Endothelial cell of umbilical vein (primary cell): ENCODE measurements around the gene PTPRD. TPM values are rescaled to one million over a fixed set of nuclear protein-coding genes. Genes with fewer than 3 reads are reported as not detected.

Experiments used
- BruUV-seq: library from RNA; stranded (reverse); fragments of 400-500 nt; replicated peaks from 2 replicates; lab custom pipeline; 2021; lab: Mats Ljungman, UMichigan
- CTCF ChIA-PET: fragments of 300-600, 350-600 bp; sonication (Branson Sonifier 250); formaldehyde crosslinking; loops from one replicate; lab custom pipeline; 2021; ENCODE audit warnings: antibody characterized with exemption, inconsistent platforms; lab: Charles Lee
- POLR2A ChIA-PET: fragments of 300-600, 350-600 bp; sonication (Branson Sonifier 250); formaldehyde crosslinking; loops from one replicate; lab custom pipeline; 2021; ENCODE audit warnings: antibody characterized with exemption, inconsistent platforms; lab: Charles Lee
- DNase-seq: peaks from one replicate; pipeline ENCODE4 v3.0.0-alpha.2; 2011; ENCODE audit warnings: low read depth, low spot score
- FAIRE-seq: peaks from 2 replicates; lab custom pipeline; 2011; peaks lifted over from hg19 to GRCh38; lab: Jason Lieb, UNC
- H2AFZ ChIP-seq: 2 replicates; pipeline ENCODE4 v1.6.0; 2012; ENCODE audit warnings: low read depth, low read length, control low read depth, inconsistent platforms
- H3K27ac ChIP-seq: 2 replicates; pipeline ENCODE4 v1.5.1; 2011; ENCODE audit warnings: low read depth, mild to moderate bottlenecking, control low read depth, low read length, moderate library complexity; ENCODE audit not compliant: insufficient read depth
- H3K27me3 ChIP-seq, 2 experiments: 2 replicates each; pipeline versions ENCODE4 v1.6.0 to v1.6.1; 2011; ENCODE audit warnings: low read length in 2 of 2, mixed read lengths in 1 of 2; ENCODE audit not compliant: control insufficient read depth in 2 of 2, insufficient read depth in 2 of 2
- H3K36me3 ChIP-seq, 2 experiments: 2 replicates in 1 of 2; 3 replicates in 1 of 2; pipeline ENCODE4 v1.5.1; 2011; ENCODE audit warnings: low read length in 2 of 2, mild to moderate bottlenecking in 1 of 2, moderate library complexity in 1 of 2; ENCODE audit not compliant: control insufficient read depth in 2 of 2, insufficient read depth in 2 of 2; ENCODE audit errors: extremely low read depth in 1 of 2
- H3K4me1 ChIP-seq: 3 replicates; pipeline ENCODE4 v1.5.1; 2011; ENCODE audit warnings: mild to moderate bottlenecking, low read length; ENCODE audit not compliant: control insufficient read depth, insufficient read depth; ENCODE audit errors: extremely low read depth
- H3K4me2 ChIP-seq: 2 replicates; pipeline ENCODE4 v1.6.1; 2011; ENCODE audit warnings: low read length, control low read depth, mixed read lengths; ENCODE audit not compliant: insufficient read depth
- H3K4me3 ChIP-seq, 3 experiments: fragments of 200-600 bp in 1 of 3; sonication (generic), shearing (Covaris generic) in 1 of 3; replicated peaks in 1 of 3; 2 replicates each; pipeline ENCODE4 v1.5.1; 2011 to 2016; ENCODE audit warnings: control low read depth in 3 of 3, low read length in 3 of 3, mild to moderate bottlenecking in 2 of 3, inconsistent platforms in 1 of 3, low read depth in 1 of 3, moderate library complexity in 1 of 3; ENCODE audit not compliant: insufficient read depth in 1 of 3
- H3K79me2 ChIP-seq: 2 replicates; pipeline ENCODE4 v1.6.0; 2012; ENCODE audit warnings: low read length, inconsistent platforms; ENCODE audit not compliant: control insufficient read depth, insufficient read depth
- H3K9ac ChIP-seq: replicated peaks from 2 replicates; pipeline ENCODE3; 2011; ENCODE audit warnings: low read length, control low read depth; ENCODE audit not compliant: insufficient read depth; ENCODE audit errors: extremely low read depth
- H3K9me1 ChIP-seq: replicated peaks from 3 replicates; pipeline ENCODE4 v1.6.0; 2011; ENCODE audit warnings: mild to moderate bottlenecking, low read length; ENCODE audit not compliant: control insufficient read depth, insufficient read depth; ENCODE audit errors: extremely low read depth
- H3K9me3 ChIP-seq: replicated peaks from 2 replicates; pipeline ENCODE4 v1.5.1; 2012; ENCODE audit warnings: low read length, inconsistent platforms; ENCODE audit not compliant: control insufficient read depth, insufficient read depth
- H4K20me1 ChIP-seq: replicated peaks from 2 replicates; pipeline ENCODE3; 2011; ENCODE audit warnings: mild to moderate bottlenecking, low read length; ENCODE audit not compliant: control insufficient read depth, insufficient read depth; ENCODE audit errors: extremely low read depth
- EZH2 ChIP-seq: IDR thresholded peaks from 2 replicates; pipeline ENCODE4 v1.6.1; 2012; ENCODE audit warnings: borderline replicate concordance, low read depth, mild to moderate bottlenecking, moderate library complexity, low read length, inconsistent platforms; ENCODE audit not compliant: severe bottlenecking
- FOS ChIP-seq: IDR thresholded peaks from 2 replicates; pipeline ENCODE4 v1.6.1; 2011; ENCODE audit warnings: mild to moderate bottlenecking, low read length, moderate library complexity, borderline replicate concordance; ENCODE audit not compliant: insufficient read depth
- GATA2 ChIP-seq: IDR thresholded peaks from 2 replicates; pipeline ENCODE4 v1.7.0; 2011; ENCODE audit warnings: low read depth, mild to moderate bottlenecking, moderate library complexity, mixed read lengths, low read length; ENCODE audit not compliant: insufficient read length, insufficient read depth
- JUN ChIP-seq: IDR thresholded peaks from 2 replicates; pipeline ENCODE4 v1.6.1; 2011; ENCODE audit warnings: borderline replicate concordance, low read depth; ENCODE audit not compliant: insufficient read length, insufficient read depth
- MAX ChIP-seq: IDR thresholded peaks from 2 replicates; pipeline ENCODE4 v1.6.1; 2011; ENCODE audit not compliant: insufficient read depth, insufficient read length
- MYC ChIP-seq: IDR thresholded peaks from one replicate; pipeline ENCODE4 v1.6.1; 2011; ENCODE audit warnings: mild to moderate bottlenecking, low read depth, low read length
- POLR2A ChIP-seq: IDR thresholded peaks from 2 replicates; pipeline ENCODE4 v1.6.1; 2012; ENCODE audit warnings: low read depth, mild to moderate bottlenecking, control low read depth, low read length
- POLR2AphosphoS5 ChIP-seq: IDR thresholded peaks from 2 replicates; pipeline ENCODE4 v1.6.1; 2012; ENCODE audit warnings: low read depth, mild to moderate bottlenecking, control low read depth, low read length, moderate library complexity; ENCODE audit not compliant: insufficient read depth
- dilution Hi-C: fragments of 300-500 bp; cut with MboI; formaldehyde crosslinking; loops from one replicate; pipeline ENCODE4 v1.15.0; 2019; ENCODE audit warnings: low sequenced_read_pairs; ENCODE audit not compliant: extremely low pct_ligation_motif_present
- intact Hi-C: fragments of 100-400 bp; cut with micrococcal nuclease; formaldehyde crosslinking; loops from one replicate; pipeline ENCODE4 v1.10.0; 2022
- polyA plus RNA-seq, 4 experiments: library from polyadenylated mRNA; depleted of rRNA in 3 of 4; stranded (reverse) in 3 of 4; unstranded in 1 of 4; fragments of >200 nt; gene quantifications; 2 replicates each; pipeline versions ENCODE4 v1.2.1 to v1.2.3, GENCODE V29; 2011 to 2012; ENCODE audit warnings: missing spikeins in 1 of 4
- total RNA-seq: library from RNA; stranded (reverse); gene quantifications from 2 replicates; pipeline ENCODE4 v1.2.3, GENCODE V29; 2021
- TF ChIP-seq, protein P1 (sequence below), 2 donors: IDR thresholded peaks; 1 replicate in 1 of 2; 2 replicates in 1 of 2; pipeline ENCODE4 v1.5.1; 2011; ENCODE audit warnings: low read length in 2 of 2, mild to moderate bottlenecking in 2 of 2, moderate library complexity in 2 of 2, control low read depth in 1 of 2, inconsistent platforms in 1 of 2, low read depth in 1 of 2; ENCODE audit not compliant: insufficient read depth in 1 of 2; ENCODE audit errors: extremely low read depth in 1 of 2

PTPRD gene
- total and polyA plus RNA-seq, 2 donors (not counting 3 experiments of a cell fraction or from before 2014, with no cell fraction given) = 5.5 to 5.7 TPM

GRCh38 chr9:8825585-8826147 lies 1787.1 kb downstream of the PTPRD start:
- intact Hi-C loops = no loop called here

More at GRCh38 chr9:8825585-8826147, 1787.1 kb downstream of the PTPRD start:
- no peak overlapping the region for H3K9ac ChIP-seq
- no peak overlapping the region for H2AFZ ChIP-seq
- no peaks in the 10 kb centered on the region for H3K9me3 ChIP-seq
- no peaks in the 10 kb centered on the region for H3K9me1 ChIP-seq
- no peak overlapping the region for H3K27ac ChIP-seq
- no peaks in the 10 kb centered on the region for H3K4me1 ChIP-seq
- no peak overlapping the region for H3K4me2 ChIP-seq
- FAIRE-seq (no peak), DNase-seq (no peak)
- no peaks in the 10 kb centered on the region for H3K27me3 ChIP-seq
- H3K79me2 ChIP-seq = no peaks in the 10 kb centered on the region
- TF ChIP-seq GATA2 (no peak), JUN (no peak), POLR2A (no peak), MYC (no peak), FOS (no peak), POLR2AphosphoS5 (no peak), MAX (no peak), EZH2 (no peak)
- TF ChIP-seq, protein P1, sequence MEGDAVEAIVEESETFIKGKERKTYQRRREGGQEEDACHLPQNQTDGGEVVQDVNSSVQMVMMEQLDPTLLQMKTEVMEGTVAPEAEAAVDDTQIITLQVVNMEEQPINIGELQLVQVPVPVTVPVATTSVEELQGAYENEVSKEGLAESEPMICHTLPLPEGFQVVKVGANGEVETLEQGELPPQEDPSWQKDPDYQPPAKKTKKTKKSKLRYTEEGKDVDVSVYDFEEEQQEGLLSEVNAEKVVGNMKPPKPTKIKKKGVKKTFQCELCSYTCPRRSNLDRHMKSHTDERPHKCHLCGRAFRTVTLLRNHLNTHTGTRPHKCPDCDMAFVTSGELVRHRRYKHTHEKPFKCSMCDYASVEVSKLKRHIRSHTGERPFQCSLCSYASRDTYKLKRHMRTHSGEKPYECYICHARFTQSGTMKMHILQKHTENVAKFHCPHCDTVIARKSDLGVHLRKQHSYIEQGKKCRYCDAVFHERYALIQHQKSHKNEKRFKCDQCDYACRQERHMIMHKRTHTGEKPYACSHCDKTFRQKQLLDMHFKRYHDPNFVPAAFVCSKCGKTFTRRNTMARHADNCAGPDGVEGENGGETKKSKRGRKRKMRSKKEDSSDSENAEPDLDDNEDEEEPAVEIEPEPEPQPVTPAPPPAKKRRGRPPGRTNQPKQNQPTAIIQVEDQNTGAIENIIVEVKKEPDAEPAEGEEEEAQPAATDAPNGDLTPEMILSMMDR (IDR thresholded peaks at IDR 0.05; ENCODE audit: extremely low read depth in 1 of 2, insufficient read depth in 1 of 2, low read depth in 1 of 2, low read length in 2 of 2) = no peak
- no peaks in the 10 kb centered on the region for H4K20me1 ChIP-seq
- ChIA-PET CTCF (interaction anchor here (1.0 kb wide), 1 partner anchor 29 kb away, joined by 3 read pairs; no protein-coding TSS in a partner anchor), POLR2A (no interaction called here)
- no peak overlapping the region for H3K4me3 ChIP-seq
- H3K36me3 ChIP-seq = no peaks in the 10 kb centered on the region
- no TSS peak for BruUV-seq
- dilution Hi-C loops = no loop called here
